ENCODE measurements around the gene MAP2K5. TPM values are rescaled to one million over a fixed set of nuclear protein-coding genes. Genes with fewer than 3 reads are reported as not detected.

The MAP2K5 gene
- total RNA-seq, 4 donors from 2014 or later: 3.6 to 27.1 (median 18.6) TPM

DNA sequence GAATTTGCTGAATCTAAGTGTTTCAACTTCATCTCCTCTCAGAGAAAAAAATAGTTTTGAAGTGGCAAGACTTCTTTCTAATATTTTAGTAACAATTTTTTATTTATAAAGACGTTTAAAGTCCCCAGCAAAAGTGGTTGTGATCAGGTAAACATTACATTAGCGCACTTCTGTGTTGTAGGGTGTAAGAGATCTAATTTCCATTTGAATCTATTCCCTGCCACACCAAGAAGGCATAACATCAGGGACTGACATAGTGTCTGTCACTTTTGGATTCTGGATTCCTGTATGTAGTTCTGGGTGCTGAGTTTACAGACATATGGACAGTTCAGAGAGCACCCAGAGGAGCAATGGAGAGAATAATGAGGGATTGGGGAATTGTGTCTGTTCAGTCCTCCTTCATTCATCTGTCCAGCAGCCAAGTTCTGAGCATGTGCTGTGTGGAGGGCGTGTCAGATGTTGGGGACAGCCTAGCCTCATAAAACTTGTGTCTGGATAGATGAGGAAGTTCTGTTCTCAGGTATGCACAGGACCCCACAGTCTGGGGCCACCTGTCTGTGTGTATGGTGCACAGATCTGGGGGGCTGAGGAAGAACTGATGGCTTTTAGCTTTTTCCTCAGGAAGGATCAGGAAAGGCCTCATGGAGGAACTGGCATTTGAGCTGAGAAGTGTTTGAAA lies 65.6 kb downstream of the MAP2K5 start:
- DNase-seq: no peak
- no peaks in the 10 kb centered on the region for H3K36me3 ChIP-seq
- TF ChIP-seq, protein P1, sequence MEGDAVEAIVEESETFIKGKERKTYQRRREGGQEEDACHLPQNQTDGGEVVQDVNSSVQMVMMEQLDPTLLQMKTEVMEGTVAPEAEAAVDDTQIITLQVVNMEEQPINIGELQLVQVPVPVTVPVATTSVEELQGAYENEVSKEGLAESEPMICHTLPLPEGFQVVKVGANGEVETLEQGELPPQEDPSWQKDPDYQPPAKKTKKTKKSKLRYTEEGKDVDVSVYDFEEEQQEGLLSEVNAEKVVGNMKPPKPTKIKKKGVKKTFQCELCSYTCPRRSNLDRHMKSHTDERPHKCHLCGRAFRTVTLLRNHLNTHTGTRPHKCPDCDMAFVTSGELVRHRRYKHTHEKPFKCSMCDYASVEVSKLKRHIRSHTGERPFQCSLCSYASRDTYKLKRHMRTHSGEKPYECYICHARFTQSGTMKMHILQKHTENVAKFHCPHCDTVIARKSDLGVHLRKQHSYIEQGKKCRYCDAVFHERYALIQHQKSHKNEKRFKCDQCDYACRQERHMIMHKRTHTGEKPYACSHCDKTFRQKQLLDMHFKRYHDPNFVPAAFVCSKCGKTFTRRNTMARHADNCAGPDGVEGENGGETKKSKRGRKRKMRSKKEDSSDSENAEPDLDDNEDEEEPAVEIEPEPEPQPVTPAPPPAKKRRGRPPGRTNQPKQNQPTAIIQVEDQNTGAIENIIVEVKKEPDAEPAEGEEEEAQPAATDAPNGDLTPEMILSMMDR (IDR thresholded peaks at IDR 0.05): no peak
- no peak for TF ChIP-seq POLR2A (IDR thresholded peaks at IDR 0.05)
- no peaks in the 10 kb centered on the region for H3K27me3 ChIP-seq
- intact Hi-C loops (cut with DNase I; ENCODE audit: low total_unique reads): no loop called here
- H3K9me3 ChIP-seq: no peaks in the 10 kb centered on the region
- no peaks in the 10 kb centered on the region for H3K4me1 ChIP-seq
- H3K4me3 ChIP-seq: no peak overlapping the region
- H3K27ac ChIP-seq: no peak overlapping the region

GRCh38 chr15:67608638-67608959 lies 66.1 kb downstream of the MAP2K5 start:
- TF ChIP-seq POLR2A (IDR thresholded peaks at IDR 0.05): no peak
- TF ChIP-seq, protein P1 (IDR thresholded peaks at IDR 0.05): no peak
- DNase-seq: no peak
- intact Hi-C loops (cut with DNase I; ENCODE audit: low total_unique reads): no loop called here
- Histone ChIP-seq H3K36me3 (no peaks in the 10 kb centered on the region), H3K4me3 (no peak overlapping the region), H3K27me3 (no peaks in the 10 kb centered on the region), H3K4me1 (no peaks in the 10 kb centered on the region), H3K27ac (no peak overlapping the region), H3K9me3 (no peaks in the 10 kb centered on the region)

DNA sequence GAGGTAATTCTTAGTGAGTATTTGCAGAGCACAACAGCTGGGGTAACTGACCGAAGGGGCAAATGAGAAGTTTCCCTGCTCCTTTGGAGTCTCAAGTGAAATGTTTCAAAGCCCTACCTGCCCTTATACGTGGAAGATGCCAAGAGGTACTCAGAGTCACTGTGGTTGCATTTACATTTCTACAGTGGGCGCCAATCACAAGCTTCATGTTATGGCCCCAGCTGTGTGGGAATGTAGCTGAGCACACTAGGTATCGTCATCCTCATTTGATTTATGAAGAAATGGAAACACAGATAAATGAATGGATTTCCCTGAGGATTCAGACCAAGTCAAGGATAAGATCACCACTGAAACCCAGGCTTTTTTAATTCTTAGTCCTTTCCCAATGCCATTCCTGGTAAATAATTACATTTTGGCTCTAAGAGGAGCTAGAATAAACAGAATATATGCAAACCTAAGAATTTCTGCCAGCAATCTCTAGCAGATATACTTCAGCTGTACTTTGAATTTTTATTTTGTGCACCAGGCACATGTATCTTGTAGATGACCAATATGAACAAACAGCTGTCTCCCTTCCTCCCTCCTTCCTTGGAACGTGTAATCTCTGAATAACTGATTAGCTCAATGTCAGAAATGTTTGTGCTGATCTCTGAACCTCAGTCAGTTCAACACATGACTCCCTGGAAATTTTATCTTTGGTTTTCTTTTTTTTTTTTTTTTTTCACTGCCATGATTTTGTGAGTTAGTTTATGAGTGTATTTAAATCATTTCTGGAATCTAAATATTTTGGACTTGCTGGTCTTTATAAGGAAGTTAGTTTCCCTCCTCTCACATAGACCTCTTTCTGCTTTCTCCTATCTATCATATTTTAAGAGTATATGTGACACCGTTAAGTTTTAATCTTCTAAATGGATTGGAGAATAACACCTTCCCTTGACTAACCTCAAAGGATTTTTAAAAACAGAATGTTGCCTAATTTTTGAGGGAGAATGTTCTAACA lies 69.2 kb downstream of the MAP2K5 start:
- Histone ChIP-seq H3K4me3 (no peak overlapping the region), H3K4me1 (no peaks in the 10 kb centered on the region), H3K27me3 (no peaks in the 10 kb centered on the region), H3K36me3 (no peaks in the 10 kb centered on the region), H3K9me3 (no peaks in the 10 kb centered on the region), H3K27ac (no peak overlapping the region)
- intact Hi-C loops (cut with DNase I; ENCODE audit: low total_unique reads): no loop called here
- no peak for DNase-seq
- TF ChIP-seq, protein P1 (IDR thresholded peaks at IDR 0.05): no peak
- TF ChIP-seq POLR2A (IDR thresholded peaks at IDR 0.05): no peak

DNA sequence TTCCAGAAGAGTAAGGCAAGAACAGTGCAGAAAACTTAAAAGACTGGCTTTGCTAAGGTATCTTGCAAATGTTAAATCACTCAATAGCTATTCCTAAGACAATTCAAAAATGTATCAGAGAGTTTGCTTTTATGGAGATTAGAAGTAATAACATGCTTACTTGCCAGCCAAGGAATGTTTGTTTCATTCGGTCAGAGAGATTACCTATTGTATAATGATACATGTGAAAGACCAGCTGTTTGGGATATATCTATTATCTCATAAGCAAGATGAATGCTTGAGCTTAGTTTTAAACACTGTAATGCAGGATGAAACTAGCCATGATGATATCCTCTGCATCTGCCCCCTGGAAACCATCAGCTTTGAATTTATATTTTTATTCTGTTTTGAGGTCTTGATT lies 70.7 kb downstream of the MAP2K5 start:
- DNase-seq: no peak
- intact Hi-C loops (cut with DNase I; ENCODE audit: low total_unique reads): no loop called here
- H3K36me3 ChIP-seq: no peaks in the 10 kb centered on the region

More for the DNA sequence above, 70.7 kb downstream of the MAP2K5 start:
- H3K9me3 ChIP-seq: no peaks in the 10 kb centered on the region
- no peak overlapping the region for H3K4me3 ChIP-seq
- no peak for TF ChIP-seq POLR2A (IDR thresholded peaks at IDR 0.05)
- TF ChIP-seq, protein P1 (IDR thresholded peaks at IDR 0.05): no peak
- no peaks in the 10 kb centered on the region for H3K4me1 ChIP-seq
- no peaks in the 10 kb centered on the region for H3K27me3 ChIP-seq
- no peak overlapping the region for H3K27ac ChIP-seq

Data from uterus (tissue), 4 donors.